NB4 (cell line): ENCODE data around the gene HGFAC.

Experiments used
- MAX ChIP-seq: IDR thresholded peaks from 2 replicates; pipeline ENCODE4 v1.6.1; 2011; ENCODE audit warnings: low read depth, low read length
- TF ChIP-seq, protein P1 (sequence below): IDR thresholded peaks from one replicate; pipeline ENCODE4 v1.5.1; 2012; ENCODE audit warnings: low read depth, low read length

- TF ChIP-seq, protein P1, sequence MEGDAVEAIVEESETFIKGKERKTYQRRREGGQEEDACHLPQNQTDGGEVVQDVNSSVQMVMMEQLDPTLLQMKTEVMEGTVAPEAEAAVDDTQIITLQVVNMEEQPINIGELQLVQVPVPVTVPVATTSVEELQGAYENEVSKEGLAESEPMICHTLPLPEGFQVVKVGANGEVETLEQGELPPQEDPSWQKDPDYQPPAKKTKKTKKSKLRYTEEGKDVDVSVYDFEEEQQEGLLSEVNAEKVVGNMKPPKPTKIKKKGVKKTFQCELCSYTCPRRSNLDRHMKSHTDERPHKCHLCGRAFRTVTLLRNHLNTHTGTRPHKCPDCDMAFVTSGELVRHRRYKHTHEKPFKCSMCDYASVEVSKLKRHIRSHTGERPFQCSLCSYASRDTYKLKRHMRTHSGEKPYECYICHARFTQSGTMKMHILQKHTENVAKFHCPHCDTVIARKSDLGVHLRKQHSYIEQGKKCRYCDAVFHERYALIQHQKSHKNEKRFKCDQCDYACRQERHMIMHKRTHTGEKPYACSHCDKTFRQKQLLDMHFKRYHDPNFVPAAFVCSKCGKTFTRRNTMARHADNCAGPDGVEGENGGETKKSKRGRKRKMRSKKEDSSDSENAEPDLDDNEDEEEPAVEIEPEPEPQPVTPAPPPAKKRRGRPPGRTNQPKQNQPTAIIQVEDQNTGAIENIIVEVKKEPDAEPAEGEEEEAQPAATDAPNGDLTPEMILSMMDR, result no peak
- TF ChIP-seq MAX, result no peak
Observed at GRCh38 chr4:3440979-3441500, 728 bp upstream of the HGFAC start.
